Stimulated activated naive B cell treated with anti-CD40 and anti-IgM and Interleukin-4, amounts not matched to agents 10 μg/mL and 1 μg/mL and 100 μg/mL, for 72 hours (primary cell): ENCODE measurements around the gene EDARADD.
A peak's percentile ranks its signal among the peaks of the same experiment; 100 is the strongest.

Experiments
- ATAC-seq, 2 donors: fragments of 150-1000 bp; cut with Tn5 transposase; replicated peaks; 2 replicates each; pipeline ENCODE4 v1.10.0; 2021; ENCODE audit warnings: moderate library complexity in 1 of 2
- DNase-seq: peaks from one replicate; pipeline ENCODE4 v3.0.0; 2021
- H3K27ac Mint-ChIP-seq: one replicate; pipeline ENCODE4 v1.8.0; 2022; ENCODE audit warnings: mild to moderate bottlenecking, mixed read lengths
- H3K27me3 Mint-ChIP-seq, 2 donors: one replicate each; pipeline ENCODE4 v1.8.0; 2022; ENCODE audit warnings: mixed read lengths in 2 of 2
- H3K36me3 Mint-ChIP-seq, 2 donors: one replicate each; pipeline ENCODE4 v1.8.0; 2022; ENCODE audit warnings: mixed read lengths in 2 of 2, mild to moderate bottlenecking in 1 of 2
- H3K4me1 Mint-ChIP-seq, 2 donors: one replicate each; pipeline ENCODE4 v1.8.0; 2022; ENCODE audit warnings: mixed read lengths in 2 of 2, mild to moderate bottlenecking in 1 of 2
- H3K4me3 Mint-ChIP-seq, 2 donors: one replicate each; pipeline ENCODE4 v1.8.0; 2022; ENCODE audit warnings: mild to moderate bottlenecking in 2 of 2, mixed read lengths in 2 of 2, moderate library complexity in 1 of 2
- H3K9me3 Mint-ChIP-seq, 2 donors: one replicate each; pipeline ENCODE4 v1.8.0; 2022; ENCODE audit warnings: mixed read lengths in 2 of 2, mild to moderate bottlenecking in 1 of 2

Gene EDARADD

GRCh38 chr1:236398538-236398937 lies 4.5 kb downstream of the EDARADD start:
- ATAC-seq, result no peak
- H3K4me3 Mint-ChIP-seq, result no peak overlapping the region

GRCh38 chr1:236400061-236400603 lies 6.0 kb downstream of the EDARADD start:
- Mint-ChIP-seq H3K27me3 (peaks cover 37 to 48% of the 10 kb centered on the region in 2 donors), H3K4me1 (peaks cover 10% of the 10 kb centered on the region in 2 donors), H3K36me3 (peaks cover 1 to 14% of the 10 kb centered on the region in 2 donors), H3K9me3 (no peaks in the 10 kb centered on the region), H3K27ac (no peak overlapping the region), H3K4me3 (no peak overlapping the region)
- no peak for DNase-seq
- no peak for ATAC-seq

More at GRCh38 chr1:236398538-236398937, 4.5 kb downstream of the EDARADD start:
- Mint-ChIP-seq H3K9me3 (no peaks in the 10 kb centered on the region), H3K27me3 (peaks cover 38 to 62% of the 10 kb centered on the region in 2 donors), H3K36me3 (peaks cover 3 to 14% of the 10 kb centered on the region in 2 donors), H3K4me1 (peaks cover 19 to 23% of the 10 kb centered on the region in 2 donors), H3K27ac (no peak overlapping the region)
- DNase-seq, result no peak

GRCh38 chr1:236401698-236402097 lies 7.6 kb downstream of the EDARADD start:
- Mint-ChIP-seq H3K36me3 (peaks cover 1 to 9% of the 10 kb centered on the region in 2 donors), H3K27ac (no peak overlapping the region)
- no peak for ATAC-seq

GRCh38 chr1:236403905-236404696 lies 10.0 kb downstream of the EDARADD start:
- Mint-ChIP-seq H3K27ac (no peak overlapping the region), H3K27me3 (peaks cover 11 to 14% of the 10 kb centered on the region in 2 donors), H3K9me3 (no peaks in the 10 kb centered on the region), H3K36me3 (peaks cover 0 to 4% of the 10 kb centered on the region in 2 donors), H3K4me1 (peaks cover 0 to 3% of the 10 kb centered on the region in 2 donors), H3K4me3 (no peak overlapping the region)
- DNase-seq (no peak), ATAC-seq (no peak)

More at GRCh38 chr1:236401698-236402097, 7.6 kb downstream of the EDARADD start:
- no peak for DNase-seq
- H3K27me3 Mint-ChIP-seq, result peaks cover 26 to 36% of the 10 kb centered on the region in 2 donors
- H3K4me1 Mint-ChIP-seq, result peaks cover 0 to 3% of the 10 kb centered on the region in 2 donors
- H3K4me3 Mint-ChIP-seq, result no peak overlapping the region
- no peaks in the 10 kb centered on the region for H3K9me3 Mint-ChIP-seq

- H3K36me3 Mint-ChIP-seq, result no peaks in the 10 kb centered on the region
- no peaks in the 10 kb centered on the region for H3K9me3 Mint-ChIP-seq
- peaks cover 0 to 5% of the 10 kb centered on the region in 2 donors for H3K27me3 Mint-ChIP-seq
- DNase-seq, result no peak
- H3K27ac Mint-ChIP-seq, result no peak overlapping the region
- no peaks in the 10 kb centered on the region for H3K4me1 Mint-ChIP-seq
- ATAC-seq, result no peak
- H3K4me3 Mint-ChIP-seq, result no peak overlapping the region
Measured at GRCh38 chr1:236407059-236407458, 13.0 kb downstream of the EDARADD start.

GRCh38 chr1:236413688-236414087 lies 19.6 kb downstream of the EDARADD start:
- Mint-ChIP-seq H3K27me3 (peaks cover 4 to 6% of the 10 kb centered on the region in 2 donors), H3K9me3 (no peaks in the 10 kb centered on the region), H3K36me3 (peaks cover 0 to under 1% of the 10 kb centered on the region in 2 donors), H3K27ac (no peak overlapping the region), H3K4me1 (peaks cover 3 to 6% of the 10 kb centered on the region in 2 donors), H3K4me3 (no peak overlapping the region)
- no peak for DNase-seq
- no peak for ATAC-seq

- no peak overlapping the region for H3K4me3 Mint-ChIP-seq
- H3K27ac Mint-ChIP-seq, result peak overlapping the region; percentile 14
- H3K27me3 Mint-ChIP-seq, result peaks cover 6 to 8% of the 10 kb centered on the region in 2 donors
- no peak for DNase-seq
- ATAC-seq, result no peak
- no peaks in the 10 kb centered on the region for H3K9me3 Mint-ChIP-seq
- peaks cover 0 to 5% of the 10 kb centered on the region in 2 donors for H3K36me3 Mint-ChIP-seq
- peaks cover 3 to 6% of the 10 kb centered on the region in 2 donors for H3K4me1 Mint-ChIP-seq
Measured at GRCh38 chr1:236416165-236416564, 22.1 kb downstream of the EDARADD start.

GRCh38 chr1:236417336-236417735 lies 23.2 kb downstream of the EDARADD start:
- DNase-seq (no peak), ATAC-seq (no peak)
- Mint-ChIP-seq H3K36me3 (peaks cover 0 to 5% of the 10 kb centered on the region in 2 donors), H3K27me3 (peaks cover 4 to 6% of the 10 kb centered on the region in 2 donors), H3K27ac (no peak overlapping the region), H3K4me1 (peaks cover 3 to 6% of the 10 kb centered on the region in 2 donors), H3K4me3 (no peak overlapping the region), H3K9me3 (no peaks in the 10 kb centered on the region)

GRCh38 chr1:236419502-236419901 lies 25.4 kb downstream of the EDARADD start:
- no peak overlapping the region for H3K4me3 Mint-ChIP-seq
- H3K27me3 Mint-ChIP-seq, result peaks cover 0 to 3% of the 10 kb centered on the region in 2 donors
- no peaks in the 10 kb centered on the region for H3K9me3 Mint-ChIP-seq
- peaks cover 0 to 5% of the 10 kb centered on the region in 2 donors for H3K36me3 Mint-ChIP-seq
- H3K4me1 Mint-ChIP-seq, result peaks cover 5 to 8% of the 10 kb centered on the region in 2 donors
- ATAC-seq (no peak), DNase-seq (no peak)
- peak overlapping the region; percentile 59 for H3K27ac Mint-ChIP-seq

GRCh38 chr1:236421022-236421421 lies 26.9 kb downstream of the EDARADD start:
- H3K27me3 Mint-ChIP-seq, result peaks cover 0 to 4% of the 10 kb centered on the region in 2 donors
- no peaks in the 10 kb centered on the region for H3K9me3 Mint-ChIP-seq
- H3K4me1 Mint-ChIP-seq, result peaks cover 10 to 20% of the 10 kb centered on the region in 2 donors
- no peak overlapping the region for H3K27ac Mint-ChIP-seq
- DNase-seq (no peak), ATAC-seq (no peak)
- H3K4me3 Mint-ChIP-seq, result no peak overlapping the region
- H3K36me3 Mint-ChIP-seq, result peaks cover 0 to 5% of the 10 kb centered on the region in 2 donors

- H3K36me3 Mint-ChIP-seq, result peaks cover 0 to 8% of the 10 kb centered on the region in 2 donors
- peaks cover 0 to 7% of the 10 kb centered on the region in 2 donors for H3K27me3 Mint-ChIP-seq
- H3K9me3 Mint-ChIP-seq, result no peaks in the 10 kb centered on the region
- no peak for ATAC-seq
- no peak overlapping the region for H3K27ac Mint-ChIP-seq
- peaks cover 12 to 19% of the 10 kb centered on the region in 2 donors for H3K4me1 Mint-ChIP-seq
- H3K4me3 Mint-ChIP-seq, result no peak overlapping the region
- DNase-seq, result no peak
Measured at GRCh38 chr1:236421850-236422516, 27.9 kb downstream of the EDARADD start.

GRCh38 chr1:236422517-236422876 lies 28.4 kb downstream of the EDARADD start:
- Mint-ChIP-seq H3K9me3 (no peaks in the 10 kb centered on the region), H3K27ac (no peak overlapping the region), H3K27me3 (peaks cover 0 to 7% of the 10 kb centered on the region in 2 donors), H3K4me1 (peaks cover 12 to 19% of the 10 kb centered on the region in 2 donors), H3K4me3 (no peak overlapping the region), H3K36me3 (peaks cover 0 to 8% of the 10 kb centered on the region in 2 donors)
- DNase-seq, result no peak
- no peak for ATAC-seq

- Mint-ChIP-seq H3K36me3 (peaks cover 2 to 4% of the 10 kb centered on the region in 2 donors), H3K4me1 (peaks cover 14 to 19% of the 10 kb centered on the region in 2 donors), H3K9me3 (no peaks in the 10 kb centered on the region), H3K4me3 (peak overlapping the region; percentile 37 to 50), H3K27me3 (peaks cover 0 to 7% of the 10 kb centered on the region in 2 donors), H3K27ac (no peak overlapping the region)
- ATAC-seq (peak; percentile 94 to 98), DNase-seq (peak; percentile 66)
Measured at GRCh38 chr1:236425031-236425663, 31.1 kb downstream of the EDARADD start.

GRCh38 chr1:236426215-236426614 lies 32.1 kb downstream of the EDARADD start:
- H3K4me3 Mint-ChIP-seq, result no peak overlapping the region
- H3K9me3 Mint-ChIP-seq, result no peaks in the 10 kb centered on the region
- peaks cover 2 to 4% of the 10 kb centered on the region in 2 donors for H3K36me3 Mint-ChIP-seq
- DNase-seq (no peak), ATAC-seq (no peak)
- H3K27me3 Mint-ChIP-seq, result peaks cover 0 to 4% of the 10 kb centered on the region in 2 donors
- H3K4me1 Mint-ChIP-seq, result peaks cover 14 to 19% of the 10 kb centered on the region in 2 donors
- H3K27ac Mint-ChIP-seq, result no peak overlapping the region
